ENCODE data around the gene PTPRD. TPM values are rescaled to one million over a fixed set of nuclear protein-coding genes. Genes with fewer than 3 reads are reported as not detected.

Gene PTPRD
- total RNA-seq, 1 experiment from 2014 or later, result 69.6 TPM

DNA sequence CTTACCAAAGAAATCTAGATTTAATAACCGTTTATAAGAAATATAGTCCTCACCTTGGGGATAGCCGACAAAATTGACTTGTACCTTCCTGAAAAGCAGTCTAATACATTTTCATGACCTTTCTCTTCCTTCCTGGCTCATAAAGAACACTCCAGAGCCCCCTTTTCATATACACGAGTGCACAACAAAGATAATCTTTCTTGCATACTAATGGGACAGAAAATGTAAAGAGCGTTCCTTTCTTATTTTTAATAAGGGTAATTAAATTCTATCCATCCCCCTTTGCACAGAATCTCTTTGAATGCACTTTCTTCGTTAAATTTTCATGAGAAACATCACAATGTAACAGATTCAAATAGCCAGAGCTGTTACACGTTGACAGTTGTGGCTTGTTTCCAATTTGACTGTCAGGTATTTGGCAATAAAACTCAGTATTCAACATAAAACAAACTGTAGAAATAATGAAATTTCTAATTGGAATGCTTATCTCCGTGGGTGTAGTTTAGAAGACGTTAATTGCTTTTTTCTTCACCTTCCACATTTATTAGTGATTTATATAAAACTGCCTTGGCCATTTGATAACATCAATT lies 2080.9 kb downstream of the PTPRD start (continued):
- TF ChIP-seq, protein P1, sequence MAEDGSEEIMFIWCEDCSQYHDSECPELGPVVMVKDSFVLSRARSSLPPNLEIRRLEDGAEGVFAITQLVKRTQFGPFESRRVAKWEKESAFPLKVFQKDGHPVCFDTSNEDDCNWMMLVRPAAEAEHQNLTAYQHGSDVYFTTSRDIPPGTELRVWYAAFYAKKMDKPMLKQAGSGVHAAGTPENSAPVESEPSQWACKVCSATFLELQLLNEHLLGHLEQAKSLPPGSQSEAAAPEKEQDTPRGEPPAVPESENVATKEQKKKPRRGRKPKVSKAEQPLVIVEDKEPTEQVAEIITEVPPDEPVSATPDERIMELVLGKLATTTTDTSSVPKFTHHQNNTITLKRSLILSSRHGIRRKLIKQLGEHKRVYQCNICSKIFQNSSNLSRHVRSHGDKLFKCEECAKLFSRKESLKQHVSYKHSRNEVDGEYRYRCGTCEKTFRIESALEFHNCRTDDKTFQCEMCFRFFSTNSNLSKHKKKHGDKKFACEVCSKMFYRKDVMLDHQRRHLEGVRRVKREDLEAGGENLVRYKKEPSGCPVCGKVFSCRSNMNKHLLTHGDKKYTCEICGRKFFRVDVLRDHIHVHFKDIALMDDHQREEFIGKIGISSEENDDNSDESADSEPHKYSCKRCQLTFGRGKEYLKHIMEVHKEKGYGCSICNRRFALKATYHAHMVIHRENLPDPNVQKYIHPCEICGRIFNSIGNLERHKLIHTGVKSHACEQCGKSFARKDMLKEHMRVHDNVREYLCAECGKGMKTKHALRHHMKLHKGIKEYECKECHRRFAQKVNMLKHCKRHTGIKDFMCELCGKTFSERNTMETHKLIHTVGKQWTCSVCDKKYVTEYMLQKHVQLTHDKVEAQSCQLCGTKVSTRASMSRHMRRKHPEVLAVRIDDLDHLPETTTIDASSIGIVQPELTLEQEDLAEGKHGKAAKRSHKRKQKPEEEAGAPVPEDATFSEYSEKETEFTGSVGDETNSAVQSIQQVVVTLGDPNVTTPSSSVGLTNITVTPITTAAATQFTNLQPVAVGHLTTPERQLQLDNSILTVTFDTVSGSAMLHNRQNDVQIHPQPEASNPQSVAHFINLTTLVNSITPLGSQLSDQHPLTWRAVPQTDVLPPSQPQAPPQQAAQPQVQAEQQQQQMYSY (CRISPR knock-in tag; IDR thresholded peaks at IDR 0.05), result no peak
- TF ChIP-seq MYBL2 (CRISPR knock-in tag; IDR thresholded peaks at IDR 0.05), result no peak
- no peak for TF ChIP-seq ZNF396 (CRISPR knock-in tag; IDR thresholded peaks at IDR 0.05; ENCODE audit: borderline replicate concordance)
- no peak for TF ChIP-seq FOXK1 (CRISPR knock-in tag; IDR thresholded peaks at IDR 0.05)
- TF ChIP-seq, protein P2, sequence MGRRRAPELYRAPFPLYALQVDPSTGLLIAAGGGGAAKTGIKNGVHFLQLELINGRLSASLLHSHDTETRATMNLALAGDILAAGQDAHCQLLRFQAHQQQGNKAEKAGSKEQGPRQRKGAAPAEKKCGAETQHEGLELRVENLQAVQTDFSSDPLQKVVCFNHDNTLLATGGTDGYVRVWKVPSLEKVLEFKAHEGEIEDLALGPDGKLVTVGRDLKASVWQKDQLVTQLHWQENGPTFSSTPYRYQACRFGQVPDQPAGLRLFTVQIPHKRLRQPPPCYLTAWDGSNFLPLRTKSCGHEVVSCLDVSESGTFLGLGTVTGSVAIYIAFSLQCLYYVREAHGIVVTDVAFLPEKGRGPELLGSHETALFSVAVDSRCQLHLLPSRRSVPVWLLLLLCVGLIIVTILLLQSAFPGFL (CRISPR knock-in tag; IDR thresholded peaks at IDR 0.05; ENCODE audit: borderline replicate concordance), result no peak
- TF ChIP-seq, protein P3, sequence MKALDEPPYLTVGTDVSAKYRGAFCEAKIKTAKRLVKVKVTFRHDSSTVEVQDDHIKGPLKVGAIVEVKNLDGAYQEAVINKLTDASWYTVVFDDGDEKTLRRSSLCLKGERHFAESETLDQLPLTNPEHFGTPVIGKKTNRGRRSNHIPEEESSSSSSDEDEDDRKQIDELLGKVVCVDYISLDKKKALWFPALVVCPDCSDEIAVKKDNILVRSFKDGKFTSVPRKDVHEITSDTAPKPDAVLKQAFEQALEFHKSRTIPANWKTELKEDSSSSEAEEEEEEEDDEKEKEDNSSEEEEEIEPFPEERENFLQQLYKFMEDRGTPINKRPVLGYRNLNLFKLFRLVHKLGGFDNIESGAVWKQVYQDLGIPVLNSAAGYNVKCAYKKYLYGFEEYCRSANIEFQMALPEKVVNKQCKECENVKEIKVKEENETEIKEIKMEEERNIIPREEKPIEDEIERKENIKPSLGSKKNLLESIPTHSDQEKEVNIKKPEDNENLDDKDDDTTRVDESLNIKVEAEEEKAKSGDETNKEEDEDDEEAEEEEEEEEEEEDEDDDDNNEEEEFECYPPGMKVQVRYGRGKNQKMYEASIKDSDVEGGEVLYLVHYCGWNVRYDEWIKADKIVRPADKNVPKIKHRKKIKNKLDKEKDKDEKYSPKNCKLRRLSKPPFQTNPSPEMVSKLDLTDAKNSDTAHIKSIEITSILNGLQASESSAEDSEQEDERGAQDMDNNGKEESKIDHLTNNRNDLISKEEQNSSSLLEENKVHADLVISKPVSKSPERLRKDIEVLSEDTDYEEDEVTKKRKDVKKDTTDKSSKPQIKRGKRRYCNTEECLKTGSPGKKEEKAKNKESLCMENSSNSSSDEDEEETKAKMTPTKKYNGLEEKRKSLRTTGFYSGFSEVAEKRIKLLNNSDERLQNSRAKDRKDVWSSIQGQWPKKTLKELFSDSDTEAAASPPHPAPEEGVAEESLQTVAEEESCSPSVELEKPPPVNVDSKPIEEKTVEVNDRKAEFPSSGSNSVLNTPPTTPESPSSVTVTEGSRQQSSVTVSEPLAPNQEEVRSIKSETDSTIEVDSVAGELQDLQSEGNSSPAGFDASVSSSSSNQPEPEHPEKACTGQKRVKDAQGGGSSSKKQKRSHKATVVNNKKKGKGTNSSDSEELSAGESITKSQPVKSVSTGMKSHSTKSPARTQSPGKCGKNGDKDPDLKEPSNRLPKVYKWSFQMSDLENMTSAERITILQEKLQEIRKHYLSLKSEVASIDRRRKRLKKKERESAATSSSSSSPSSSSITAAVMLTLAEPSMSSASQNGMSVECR (CRISPR knock-in tag; IDR thresholded peaks at IDR 0.05; ENCODE audit: borderline replicate concordance), result no peak
- TF ChIP-seq MXD4 (CRISPR knock-in tag; IDR thresholded peaks at IDR 0.05; ENCODE audit: borderline replicate concordance), result no peak
- no peak for TF ChIP-seq TCF7 (CRISPR knock-in tag; IDR thresholded peaks at IDR 0.05; ENCODE audit: low read depth)
- TF ChIP-seq SP1 (CRISPR knock-in tag; conservative IDR thresholded peaks at IDR 0.05), result no peak
- no peak for TF ChIP-seq NFYB (CRISPR knock-in tag; conservative IDR thresholded peaks at IDR 0.05; ENCODE audit: low read depth)

DNA sequence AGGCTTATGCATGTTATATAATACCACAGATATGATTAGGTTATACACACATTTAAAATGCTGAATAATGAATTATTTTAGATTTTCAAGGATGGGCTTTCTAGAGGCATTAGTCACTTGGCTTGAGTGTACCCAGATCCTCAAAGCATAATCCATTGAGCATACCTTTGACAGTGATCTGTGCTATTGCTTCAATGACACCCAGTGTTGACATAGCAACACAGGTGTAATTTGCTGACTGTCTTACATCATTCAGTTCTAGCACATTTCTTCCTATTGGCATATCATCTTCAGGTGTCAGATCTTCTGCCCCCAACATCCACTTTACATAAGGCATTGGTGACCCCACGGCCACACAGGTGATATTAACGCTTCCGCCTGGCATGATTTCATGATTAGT lies 2091.7 kb downstream of the PTPRD start:
- CTCF ChIA-PET, result no interaction called here
- H3K27me3 Mint-ChIP-seq (ENCODE audit: low read depth), result no peaks in the 10 kb centered on the region
- POLR2A ChIA-PET, result no interaction called here
- no peaks in the 10 kb centered on the region for H3K36me3 Mint-ChIP-seq
- H3K4me1 Mint-ChIP-seq, result peaks cover 7% of the 10 kb centered on the region
- DNase-seq (ENCODE audit: low spot score), result no peak
- H3K9me3 Mint-ChIP-seq, result no peaks in the 10 kb centered on the region
- no peak for ATAC-seq
- no peak overlapping the region for H3K27ac Mint-ChIP-seq
- no peak overlapping the region for H3K4me3 Mint-ChIP-seq
- TF ChIP-seq SMAD4 (CRISPR knock-in tag; IDR thresholded peaks at IDR 0.05) (no peak), RELA (CRISPR knock-in tag; IDR thresholded peaks at IDR 0.05; ENCODE audit: borderline replicate concordance) (no peak), ZNF232 (CRISPR knock-in tag; IDR thresholded peaks at IDR 0.05) (no peak), RORB (CRISPR knock-in tag; IDR thresholded peaks at IDR 0.05) (no peak), ZNF138 (CRISPR knock-in tag; conservative IDR thresholded peaks at IDR 0.05) (no peak), JAZF1 (CRISPR knock-in tag; IDR thresholded peaks at IDR 0.05) (no peak)
- TF ChIP-seq, protein P4, sequence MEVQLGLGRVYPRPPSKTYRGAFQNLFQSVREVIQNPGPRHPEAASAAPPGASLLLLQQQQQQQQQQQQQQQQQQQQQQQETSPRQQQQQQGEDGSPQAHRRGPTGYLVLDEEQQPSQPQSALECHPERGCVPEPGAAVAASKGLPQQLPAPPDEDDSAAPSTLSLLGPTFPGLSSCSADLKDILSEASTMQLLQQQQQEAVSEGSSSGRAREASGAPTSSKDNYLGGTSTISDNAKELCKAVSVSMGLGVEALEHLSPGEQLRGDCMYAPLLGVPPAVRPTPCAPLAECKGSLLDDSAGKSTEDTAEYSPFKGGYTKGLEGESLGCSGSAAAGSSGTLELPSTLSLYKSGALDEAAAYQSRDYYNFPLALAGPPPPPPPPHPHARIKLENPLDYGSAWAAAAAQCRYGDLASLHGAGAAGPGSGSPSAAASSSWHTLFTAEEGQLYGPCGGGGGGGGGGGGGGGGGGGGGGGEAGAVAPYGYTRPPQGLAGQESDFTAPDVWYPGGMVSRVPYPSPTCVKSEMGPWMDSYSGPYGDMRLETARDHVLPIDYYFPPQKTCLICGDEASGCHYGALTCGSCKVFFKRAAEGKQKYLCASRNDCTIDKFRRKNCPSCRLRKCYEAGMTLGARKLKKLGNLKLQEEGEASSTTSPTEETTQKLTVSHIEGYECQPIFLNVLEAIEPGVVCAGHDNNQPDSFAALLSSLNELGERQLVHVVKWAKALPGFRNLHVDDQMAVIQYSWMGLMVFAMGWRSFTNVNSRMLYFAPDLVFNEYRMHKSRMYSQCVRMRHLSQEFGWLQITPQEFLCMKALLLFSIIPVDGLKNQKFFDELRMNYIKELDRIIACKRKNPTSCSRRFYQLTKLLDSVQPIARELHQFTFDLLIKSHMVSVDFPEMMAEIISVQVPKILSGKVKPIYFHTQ (CRISPR knock-in tag; IDR thresholded peaks at IDR 0.05), result no peak
- TF ChIP-seq, protein P5, sequence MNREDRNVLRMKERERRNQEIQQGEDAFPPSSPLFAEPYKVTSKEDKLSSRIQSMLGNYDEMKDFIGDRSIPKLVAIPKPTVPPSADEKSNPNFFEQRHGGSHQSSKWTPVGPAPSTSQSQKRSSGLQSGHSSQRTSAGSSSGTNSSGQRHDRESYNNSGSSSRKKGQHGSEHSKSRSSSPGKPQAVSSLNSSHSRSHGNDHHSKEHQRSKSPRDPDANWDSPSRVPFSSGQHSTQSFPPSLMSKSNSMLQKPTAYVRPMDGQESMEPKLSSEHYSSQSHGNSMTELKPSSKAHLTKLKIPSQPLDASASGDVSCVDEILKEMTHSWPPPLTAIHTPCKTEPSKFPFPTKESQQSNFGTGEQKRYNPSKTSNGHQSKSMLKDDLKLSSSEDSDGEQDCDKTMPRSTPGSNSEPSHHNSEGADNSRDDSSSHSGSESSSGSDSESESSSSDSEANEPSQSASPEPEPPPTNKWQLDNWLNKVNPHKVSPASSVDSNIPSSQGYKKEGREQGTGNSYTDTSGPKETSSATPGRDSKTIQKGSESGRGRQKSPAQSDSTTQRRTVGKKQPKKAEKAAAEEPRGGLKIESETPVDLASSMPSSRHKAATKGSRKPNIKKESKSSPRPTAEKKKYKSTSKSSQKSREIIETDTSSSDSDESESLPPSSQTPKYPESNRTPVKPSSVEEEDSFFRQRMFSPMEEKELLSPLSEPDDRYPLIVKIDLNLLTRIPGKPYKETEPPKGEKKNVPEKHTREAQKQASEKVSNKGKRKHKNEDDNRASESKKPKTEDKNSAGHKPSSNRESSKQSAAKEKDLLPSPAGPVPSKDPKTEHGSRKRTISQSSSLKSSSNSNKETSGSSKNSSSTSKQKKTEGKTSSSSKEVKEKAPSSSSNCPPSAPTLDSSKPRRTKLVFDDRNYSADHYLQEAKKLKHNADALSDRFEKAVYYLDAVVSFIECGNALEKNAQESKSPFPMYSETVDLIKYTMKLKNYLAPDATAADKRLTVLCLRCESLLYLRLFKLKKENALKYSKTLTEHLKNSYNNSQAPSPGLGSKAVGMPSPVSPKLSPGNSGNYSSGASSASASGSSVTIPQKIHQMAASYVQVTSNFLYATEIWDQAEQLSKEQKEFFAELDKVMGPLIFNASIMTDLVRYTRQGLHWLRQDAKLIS (CRISPR knock-in tag; IDR thresholded peaks at IDR 0.05; ENCODE audit: borderline replicate concordance), result no peak
- TF ChIP-seq, protein P6, sequence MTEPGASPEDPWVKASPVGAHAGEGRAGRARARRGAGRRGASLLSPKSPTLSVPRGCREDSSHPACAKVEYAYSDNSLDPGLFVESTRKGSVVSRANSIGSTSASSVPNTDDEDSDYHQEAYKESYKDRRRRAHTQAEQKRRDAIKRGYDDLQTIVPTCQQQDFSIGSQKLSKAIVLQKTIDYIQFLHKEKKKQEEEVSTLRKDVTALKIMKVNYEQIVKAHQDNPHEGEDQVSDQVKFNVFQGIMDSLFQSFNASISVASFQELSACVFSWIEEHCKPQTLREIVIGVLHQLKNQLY (CRISPR knock-in tag; IDR thresholded peaks at IDR 0.05), result no peak
